K562 (cell line): ENCODE results near the gene PRSS22. TPM values are rescaled to one million over a fixed set of nuclear protein-coding genes. Genes with fewer than 3 reads are reported as not detected.

Experiments
- DNMT1 ChIP-seq: fragments of 450-650 bp; IDR thresholded peaks from 2 replicates; pipeline ENCODE4 v1.6.1; 2016; ENCODE audit warnings: antibody characterized with exemption, mild to moderate bottlenecking
- EHMT2 ChIP-seq: fragments of 450-650 bp; IDR thresholded peaks from 2 replicates; pipeline ENCODE4 v1.6.1; 2018; ENCODE audit warnings: antibody characterized with exemption
- FOXK2 ChIP-seq, 2 experiments: fragments of 450-650 bp; IDR thresholded peaks in 1 of 2; conservative IDR thresholded peaks in 1 of 2; 2 replicates each; pipeline ENCODE4 v1.6.1; 2016; ENCODE audit warnings: low read depth in 2 of 2, mild to moderate bottlenecking in 1 of 2
- FUS ChIP-seq: fragments of 200-400 bp; formaldehyde crosslinking; optimal IDR thresholded peaks from 2 replicates; pipeline ENCODE3; 2017; ENCODE audit warnings: low read depth, low read length
- GABPB1 ChIP-seq: sonication (generic); formaldehyde crosslinking; IDR thresholded peaks from 2 replicates; pipeline ENCODE4 v1.8.0; 2022; ENCODE audit warnings: mild to moderate bottlenecking, missing genetic modification reagents
- KLF6 ChIP-seq: fragments of 250-450 bp; sonication (Bioruptor Pico); IDR thresholded peaks from 2 replicates; pipeline ENCODE4 v1.4.0; 2020; ENCODE audit warnings: mild to moderate bottlenecking, moderate library complexity, borderline replicate concordance
- NCOR1 ChIP-seq: fragments of 450-650 bp; IDR thresholded peaks from 2 replicates; pipeline ENCODE4 v1.6.1; 2016; ENCODE audit warnings: mild to moderate bottlenecking, moderate library complexity
- PTTG1 ChIP-seq: fragments of 450-650 bp; IDR thresholded peaks from 2 replicates; pipeline ENCODE4 v1.6.1; 2016; ENCODE audit warnings: low read depth, mild to moderate bottlenecking, missing genetic modification characterization, missing compliant biosample characterization
- ZFP30 ChIP-seq: fragments of 250-450 bp; sonication (Bioruptor Pico); IDR thresholded peaks from 2 replicates; pipeline ENCODE4 v1.8.0; 2022; ENCODE audit warnings: moderate library complexity, mild to moderate bottlenecking, inconsistent platforms, borderline replicate concordance
- ZKSCAN8 ChIP-seq: fragments of 200-800 bp; sonication (Bioruptor generic); IDR thresholded peaks from 2 replicates; pipeline ENCODE4 v1.6.1; 2016; ENCODE audit warnings: missing genetic modification characterization, missing compliant biosample characterization
- ZNF124 ChIP-seq: sonication (generic); formaldehyde crosslinking; IDR thresholded peaks from 2 replicates; pipeline ENCODE4 v1.8.1; 2022; ENCODE audit warnings: missing genetic modification reagents
- ZNF232 ChIP-seq: sonication (generic); formaldehyde crosslinking; IDR thresholded peaks from 2 replicates; pipeline ENCODE4 v1.8.0; 2022; ENCODE audit warnings: mild to moderate bottlenecking, missing genetic modification reagents
- ZNF75A ChIP-seq: fragments of 450-650 bp; formaldehyde crosslinking; IDR thresholded peaks from 2 replicates; pipeline ENCODE4 v1.4.0; 2020; ENCODE audit warnings: mild to moderate bottlenecking
- polyA plus RNA-seq, 8 experiments: library from polyadenylated mRNA; depleted of rRNA in 4 of 8; stranded (reverse) in 5 of 8; unstranded in 3 of 8; fragments of >200 nt; fragmentation: Nextera tagmentation in 2 of 8; fragmentation: Illumina TruSeq in 1 of 8; extraction: Ambion mirVana in 2 of 8; extraction: Trizol in 1 of 8; gene quantifications; 2 replicates each; pipeline versions ENCODE4 v1.2.1 to v1.2.3, GENCODE V29; 2011 to 2014; ENCODE audit warnings: inconsistent platforms in 1 of 8, missing spikeins in 1 of 8
- total RNA-seq, 7 experiments: library from RNA; depleted of rRNA in 6 of 7; stranded (reverse); fragments of >200 nt in 6 of 7; fragmentation: Illumina TruSeq in 2 of 7; extraction: Trizol in 2 of 7; gene quantifications; 2 replicates each; pipeline versions ENCODE4 v1.2.1 to v1.2.3, GENCODE V29; 2011 to 2021; ENCODE audit warnings: low replicate concordance in 1 of 7
- TF ChIP-seq, protein P1 (sequence below): fragments of 250-450 bp; sonication (Bioruptor Pico); IDR thresholded peaks from 2 replicates; pipeline ENCODE4 v1.4.0; 2020; ENCODE audit warnings: mild to moderate bottlenecking, moderate library complexity
- TF ChIP-seq, protein P2 (sequence below): fragments of 450-650 bp; IDR thresholded peaks from 2 replicates; pipeline ENCODE4 v1.6.1; 2018; ENCODE audit warnings: mild to moderate bottlenecking, low read depth; ENCODE audit not compliant: partially characterized antibody
- TF ChIP-seq, protein P3 (sequence below), 2 experiments: fragments of 250-450 bp in 1 of 2; fragments of 450-650 bp in 1 of 2; sonication (Bioruptor Pico) in 1 of 2; IDR thresholded peaks; 2 replicates each; pipeline versions ENCODE4 v1.6.1 to v1.8.0; 2016 to 2021; ENCODE audit warnings: mild to moderate bottlenecking in 2 of 2, moderate library complexity in 2 of 2, missing compliant biosample characterization in 1 of 2, missing genetic modification characterization in 1 of 2
- TF ChIP-seq, protein P4 (sequence below): fragments of 250-450 bp; sonication (Bioruptor Pico); IDR thresholded peaks from 2 replicates; pipeline ENCODE4 v1.4.0; 2020; ENCODE audit warnings: borderline replicate concordance
- TF ChIP-seq, protein P5 (sequence below): sonication (generic); formaldehyde crosslinking; IDR thresholded peaks from 2 replicates; pipeline ENCODE4 v1.9.0; 2022; ENCODE audit warnings: mild to moderate bottlenecking, missing genetic modification reagents
- TF ChIP-seq, protein P6 (sequence below): IDR thresholded peaks from 2 replicates; pipeline ENCODE4 v1.6.1; 2011; ENCODE audit warnings: borderline replicate concordance, low read depth, mild to moderate bottlenecking, moderate library complexity, low read length; ENCODE audit not compliant: insufficient read depth, poor library complexity, severe bottlenecking

Gene PRSS22
- total and polyA plus RNA-seq, 9 of the 15 experiments (the other 6 are each of a cell fraction or from before 2014, with no cell fraction given): 0.13 to 0.42 TPM; not detected in 7

DNA sequence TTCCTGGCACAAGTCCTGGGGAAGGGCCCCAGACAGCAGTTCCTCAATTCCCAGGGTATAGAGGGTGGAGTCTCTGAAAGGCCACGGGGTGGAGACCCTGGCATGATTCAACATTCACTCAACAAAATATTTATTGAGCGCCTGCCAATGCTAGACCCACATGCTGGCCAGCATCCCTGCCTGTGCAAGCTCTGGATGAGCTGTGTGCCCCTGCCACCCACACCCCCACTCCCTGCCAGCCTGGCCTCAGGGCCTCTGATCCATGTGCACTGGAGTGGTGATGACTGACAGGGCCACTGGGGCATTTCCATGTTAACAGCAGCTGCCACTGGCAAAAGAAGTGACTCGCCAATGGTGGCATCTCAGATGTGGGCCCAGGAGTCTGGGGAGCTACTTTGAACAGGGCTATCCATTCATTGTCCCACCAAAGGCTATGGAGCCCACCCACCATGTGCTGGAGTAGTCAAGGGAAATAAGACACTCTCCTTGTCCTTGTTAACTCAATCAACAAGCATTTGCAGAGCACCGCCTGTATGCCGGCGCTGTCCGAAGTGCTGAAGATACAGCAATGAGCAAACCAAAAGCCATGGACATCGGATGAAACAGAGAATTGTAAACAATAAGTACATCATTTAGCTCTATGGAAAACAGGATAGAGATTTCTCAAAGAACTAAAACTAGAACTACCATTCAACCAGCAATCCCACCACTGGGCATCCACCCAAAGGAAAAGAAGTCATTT lies 3.0 kb upstream of the PRSS22 start (continued):
- TF ChIP-seq, protein P1, sequence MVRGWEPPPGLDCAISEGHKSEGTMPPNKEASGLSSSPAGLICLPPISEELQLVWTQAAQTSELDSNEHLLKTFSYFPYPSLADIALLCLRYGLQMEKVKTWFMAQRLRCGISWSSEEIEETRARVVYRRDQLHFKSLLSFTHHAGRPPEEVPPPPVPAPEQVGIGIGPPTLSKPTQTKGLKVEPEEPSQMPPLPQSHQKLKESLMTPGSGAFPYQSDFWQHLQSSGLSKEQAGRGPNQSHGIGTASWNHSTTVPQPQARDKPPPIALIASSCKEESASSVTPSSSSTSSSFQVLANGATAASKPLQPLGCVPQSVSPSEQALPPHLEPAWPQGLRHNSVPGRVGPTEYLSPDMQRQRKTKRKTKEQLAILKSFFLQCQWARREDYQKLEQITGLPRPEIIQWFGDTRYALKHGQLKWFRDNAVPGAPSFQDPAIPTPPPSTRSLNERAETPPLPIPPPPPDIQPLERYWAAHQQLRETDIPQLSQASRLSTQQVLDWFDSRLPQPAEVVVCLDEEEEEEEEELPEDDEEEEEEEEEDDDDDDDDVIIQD: no peak
- TF ChIP-seq, protein P2, sequence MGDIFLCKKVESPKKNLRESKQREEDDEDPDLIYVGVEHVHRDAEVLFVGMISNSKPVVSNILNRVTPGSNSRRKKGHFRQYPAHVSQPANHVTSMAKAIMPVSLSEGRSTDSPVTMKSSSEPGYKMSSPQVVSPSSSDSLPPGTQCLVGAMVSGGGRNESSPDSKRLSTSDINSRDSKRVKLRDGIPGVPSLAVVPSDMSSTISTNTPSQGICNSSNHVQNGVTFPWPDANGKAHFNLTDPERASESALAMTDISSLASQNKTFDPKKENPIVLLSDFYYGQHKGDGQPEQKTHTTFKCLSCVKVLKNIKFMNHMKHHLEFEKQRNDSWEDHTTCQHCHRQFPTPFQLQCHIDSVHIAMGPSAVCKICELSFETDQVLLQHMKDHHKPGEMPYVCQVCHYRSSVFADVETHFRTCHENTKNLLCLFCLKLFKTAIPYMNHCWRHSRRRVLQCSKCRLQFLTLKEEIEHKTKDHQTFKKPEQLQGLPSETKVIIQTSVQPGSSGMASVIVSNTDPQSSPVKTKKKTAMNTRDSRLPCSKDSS: no peak
- TF ChIP-seq NCOR1 (no peak), ZNF75A (CRISPR knock-in tag) (no peak), ZNF124 (CRISPR knock-in tag) (no peak), ZKSCAN8 (CRISPR knock-in tag) (peak; percentile 98), KLF6 (no peak), ZNF232 (CRISPR knock-in tag) (peak; percentile 65; the same call in 1 of the 2 replicates), EHMT2 (peak; percentile 99), DNMT1 (no peak), FUS (no peak), GABPB1 (no peak), ZFP30 (CRISPR knock-in tag) (no peak), FOXK2 (conservative IDR thresholded peaks at IDR 0.05 in 1 of 2, IDR thresholded peaks at IDR 0.05 in 1 of 2; ENCODE audit: low read depth in 2 of 2) (peak in 1 of 2 experiments; percentile 27; a peak in 1 of 4 replicates), PTTG1 (tag) (no peak)
- TF ChIP-seq, protein P3, sequence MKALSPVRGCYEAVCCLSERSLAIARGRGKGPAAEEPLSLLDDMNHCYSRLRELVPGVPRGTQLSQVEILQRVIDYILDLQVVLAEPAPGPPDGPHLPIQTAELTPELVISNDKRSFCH (CRISPR knock-in tag; IDR thresholded peaks at IDR 0.05): no peak
- TF ChIP-seq, protein P3 (tag; IDR thresholded peaks at IDR 0.05): no peak
- TF ChIP-seq, protein P4, sequence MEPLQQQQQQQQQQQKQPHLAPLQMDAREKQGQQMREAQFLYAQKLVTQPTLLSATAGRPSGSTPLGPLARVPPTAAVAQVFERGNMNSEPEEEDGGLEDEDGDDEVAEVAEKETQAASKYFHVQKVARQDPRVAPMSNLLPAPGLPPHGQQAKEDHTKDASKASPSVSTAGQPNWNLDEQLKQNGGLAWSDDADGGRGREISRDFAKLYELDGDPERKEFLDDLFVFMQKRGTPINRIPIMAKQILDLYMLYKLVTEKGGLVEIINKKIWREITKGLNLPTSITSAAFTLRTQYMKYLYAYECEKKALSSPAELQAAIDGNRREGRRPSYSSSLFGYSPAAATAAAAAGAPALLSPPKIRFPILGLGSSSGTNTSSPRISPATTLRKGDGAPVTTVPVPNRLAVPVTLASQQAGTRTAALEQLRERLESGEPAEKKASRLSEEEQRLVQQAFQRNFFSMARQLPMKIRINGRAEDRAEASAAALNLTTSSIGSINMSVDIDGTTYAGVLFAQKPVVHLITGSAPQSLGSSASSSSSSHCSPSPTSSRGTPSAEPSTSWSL (CRISPR knock-in tag): no peak
- TF ChIP-seq, protein P5, sequence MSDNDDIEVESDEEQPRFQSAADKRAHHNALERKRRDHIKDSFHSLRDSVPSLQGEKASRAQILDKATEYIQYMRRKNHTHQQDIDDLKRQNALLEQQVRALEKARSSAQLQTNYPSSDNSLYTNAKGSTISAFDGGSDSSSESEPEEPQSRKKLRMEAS (CRISPR knock-in tag): no peak
- TF ChIP-seq, protein P6, sequence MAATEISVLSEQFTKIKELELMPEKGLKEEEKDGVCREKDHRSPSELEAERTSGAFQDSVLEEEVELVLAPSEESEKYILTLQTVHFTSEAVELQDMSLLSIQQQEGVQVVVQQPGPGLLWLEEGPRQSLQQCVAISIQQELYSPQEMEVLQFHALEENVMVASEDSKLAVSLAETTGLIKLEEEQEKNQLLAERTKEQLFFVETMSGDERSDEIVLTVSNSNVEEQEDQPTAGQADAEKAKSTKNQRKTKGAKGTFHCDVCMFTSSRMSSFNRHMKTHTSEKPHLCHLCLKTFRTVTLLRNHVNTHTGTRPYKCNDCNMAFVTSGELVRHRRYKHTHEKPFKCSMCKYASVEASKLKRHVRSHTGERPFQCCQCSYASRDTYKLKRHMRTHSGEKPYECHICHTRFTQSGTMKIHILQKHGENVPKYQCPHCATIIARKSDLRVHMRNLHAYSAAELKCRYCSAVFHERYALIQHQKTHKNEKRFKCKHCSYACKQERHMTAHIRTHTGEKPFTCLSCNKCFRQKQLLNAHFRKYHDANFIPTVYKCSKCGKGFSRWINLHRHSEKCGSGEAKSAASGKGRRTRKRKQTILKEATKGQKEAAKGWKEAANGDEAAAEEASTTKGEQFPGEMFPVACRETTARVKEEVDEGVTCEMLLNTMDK: no peak
